HepG2 (cell line): ENCODE data around the gene SLC43A3. TPM values are rescaled to one million over a fixed set of nuclear protein-coding genes. Genes with fewer than 3 reads are reported as not detected.

ENCODE experiments used
- ATAC-seq: fragments of 200-7000 bp; cut with Tn5 transposase; 3 replicates; pipeline ENCODE4 v1.9.1; 2020; ENCODE audit warnings: mild to moderate bottlenecking, moderate library complexity
- BruUV-seq: library from RNA; stranded (reverse); fragments of 400-500 nt; replicated peaks from 2 replicates; lab custom pipeline; 2021; lab: Mats Ljungman, UMichigan
- CTCF ChIA-PET: fragments of 300-600 bp; formaldehyde crosslinking; extraction: SDS; loops from one replicate; lab custom pipeline; 2021; ENCODE audit warnings: low total read pairs, inconsistent platforms, low intra/inter-chr PET ratio; lab: Yijun Ruan, JAX
- POLR2A ChIA-PET: fragments of 350-600 bp; sonication (Branson Sonifier 250); formaldehyde crosslinking; loops from one replicate; lab custom pipeline; 2020; ENCODE audit warnings: antibody characterized with exemption, inconsistent platforms; lab: Yijun Ruan, JAX
- DNase-seq: peaks from one replicate; pipeline ENCODE4 v3.0.0-alpha.2; 2015; ENCODE audit warnings: low spot score
- FAIRE-seq: peaks from 3 replicates; lab custom pipeline; 2011; peaks lifted over from hg19 to GRCh38; lab: Jason Lieb, UNC
- H2AFZ ChIP-seq: one replicate; pipeline ENCODE4 v1.6.1; 2011; ENCODE audit warnings: low read length, inconsistent platforms
- H3K27ac ChIP-seq: fragments of 300-600 bp; 3 replicates; pipeline ENCODE4 v1.8.0; 2011; ENCODE audit warnings: mixed run types, mild to moderate bottlenecking, mixed read lengths, low read length, inconsistent platforms; ENCODE audit not compliant: insufficient read depth; ENCODE audit errors: extremely low read length
- H3K27me3 ChIP-seq, 2 experiments: fragments of 200-600 bp in 1 of 2; 2 replicates in 1 of 2; 3 replicates in 1 of 2; pipeline versions ENCODE4 v1.6.0 to v1.8.0; 2011; ENCODE audit warnings: low read length in 2 of 2, mild to moderate bottlenecking in 2 of 2, moderate library complexity in 2 of 2, inconsistent platforms in 1 of 2; ENCODE audit not compliant: insufficient read depth in 2 of 2, control insufficient read depth in 1 of 2
- H3K36me3 ChIP-seq, 2 experiments: fragments of 200-600 bp in 1 of 2; replicated peaks in 1 of 2; 2 replicates in 1 of 2; 3 replicates in 1 of 2; pipeline versions ENCODE4 v1.5.1 to v1.8.0; 2011; ENCODE audit warnings: low read length in 2 of 2, inconsistent platforms in 1 of 2; ENCODE audit not compliant: insufficient read depth in 2 of 2, control insufficient read depth in 1 of 2
- H3K4me1 ChIP-seq: 2 replicates; pipeline ENCODE4 v1.5.1; 2012; ENCODE audit warnings: low read length, inconsistent platforms; ENCODE audit not compliant: insufficient read depth
- H3K4me2 ChIP-seq: 2 replicates; pipeline ENCODE4 v1.6.0; 2011; ENCODE audit warnings: low read depth, low read length, inconsistent platforms
- H3K4me3 ChIP-seq, 3 experiments: fragments of 200-600 bp in 1 of 3; sonication (generic), shearing (Covaris generic) in 1 of 3; replicated peaks in 1 of 3; 2 replicates each; pipeline ENCODE4 v1.5.1; 2011 to 2016; ENCODE audit warnings: low read length in 3 of 3, inconsistent platforms in 2 of 3, low read depth in 2 of 3, mild to moderate bottlenecking in 2 of 3, control low read depth in 1 of 3, mixed read lengths in 1 of 3; ENCODE audit not compliant: insufficient read depth in 1 of 3
- H3K79me2 ChIP-seq: one replicate; pipeline ENCODE4 v1.6.1; 2011; ENCODE audit warnings: low read length, inconsistent platforms; ENCODE audit not compliant: insufficient read depth
- H3K9ac ChIP-seq: 2 replicates; pipeline ENCODE4 v1.6.0; 2011; ENCODE audit warnings: mild to moderate bottlenecking, low read depth, low read length, inconsistent platforms; ENCODE audit not compliant: insufficient read depth
- H3K9me3 ChIP-seq: 2 replicates; pipeline ENCODE4 v1.5.1; 2012; ENCODE audit warnings: mild to moderate bottlenecking, low read length
- H4K20me1 ChIP-seq: 2 replicates; pipeline ENCODE4 v1.6.0; 2011; ENCODE audit warnings: inconsistent platforms, mild to moderate bottlenecking, low read length, moderate library complexity; ENCODE audit not compliant: insufficient read depth
- DPF2 ChIP-seq: sonication (generic); formaldehyde crosslinking; IDR thresholded peaks from 2 replicates; pipeline ENCODE4 v1.4.0; 2020; ENCODE audit warnings: mild to moderate bottlenecking, low read depth, missing genetic modification reagents, borderline replicate concordance
- ELF1 ChIP-seq: sonication (generic); formaldehyde crosslinking; IDR thresholded peaks from 2 replicates; pipeline ENCODE4 v1.4.0; 2020; ENCODE audit warnings: missing genetic modification reagents
- FOSL2 ChIP-seq: sonication (generic); formaldehyde crosslinking; IDR thresholded peaks from 2 replicates; pipeline ENCODE4 v1.4.0; 2020; ENCODE audit warnings: missing genetic modification reagents
- GABPB1 ChIP-seq: IDR thresholded peaks from 2 replicates; pipeline ENCODE4 v1.6.1; 2016; ENCODE audit warnings: mild to moderate bottlenecking, missing genetic modification reagents, moderate library complexity, missing compliant biosample characterization
- NFKB2 ChIP-seq: sonication (generic); formaldehyde crosslinking; IDR thresholded peaks from 2 replicates; pipeline ENCODE4 v1.4.0; 2020; ENCODE audit warnings: missing genetic modification reagents, borderline replicate concordance
- TCF7L2 ChIP-seq: IDR thresholded peaks from 2 replicates; pipeline ENCODE4 v1.6.1; 2011; ENCODE audit warnings: mild to moderate bottlenecking, low read depth, low read length, moderate library complexity
- ZNF207 ChIP-seq: fragments of 450-650 bp; IDR thresholded peaks from 2 replicates; pipeline ENCODE4 v1.6.1; 2016; ENCODE audit warnings: antibody characterized with exemption, borderline replicate concordance
- ZNF274 ChIP-seq: sonication (generic); formaldehyde crosslinking; IDR thresholded peaks from 2 replicates; pipeline ENCODE4 v1.5.1; 2020; ENCODE audit warnings: mild to moderate bottlenecking, missing genetic modification reagents
- ZNF616 ChIP-seq: sonication (generic); formaldehyde crosslinking; IDR thresholded peaks from 2 replicates; pipeline ENCODE4 v1.5.0; 2020; ENCODE audit warnings: low read depth, mild to moderate bottlenecking, missing genetic modification reagents
- ZNF850 ChIP-seq: sonication (generic); formaldehyde crosslinking; conservative IDR thresholded peaks from 2 replicates; pipeline ENCODE4 v1.9.0; 2021; ENCODE audit warnings: mild to moderate bottlenecking, missing genetic modification reagents
- ZSCAN30 ChIP-seq: sonication (generic); formaldehyde crosslinking; IDR thresholded peaks from 2 replicates; pipeline ENCODE4 v1.5.0; 2020; ENCODE audit warnings: mild to moderate bottlenecking, missing genetic modification reagents
- WGBS: methylation state at CpG from one replicate; pipeline ENCODE4 v1.1.6; 2017; ENCODE audit warnings: low lambda C conversion rate; 5-methylcytosine and 5-hydroxymethylcytosine counted together
- in situ Hi-C: cut with HindIII; loops from 2 replicates; pipeline ENCODE4 v1.10.0; 2017; ENCODE audit warnings: low pct_unique_long_range_greater_than_20kb; ENCODE audit not compliant: extremely low pct_ligation_motif_present
- intact Hi-C: fragments of 100-400 bp; cut with micrococcal nuclease; formaldehyde crosslinking; loops from one replicate; pipeline ENCODE4 v1.10.0; 2022; ENCODE audit not compliant: unreplicated experiment
- polyA plus RNA-seq, 8 experiments: library from polyadenylated mRNA; depleted of rRNA in 3 of 8; stranded (reverse) in 7 of 8; unstranded in 1 of 8; fragments of >200 nt; fragmentation: Illumina TruSeq in 4 of 8; extraction: Trizol in 4 of 8; gene quantifications; 2 replicates each; pipeline versions ENCODE4 v1.2.1 to v1.2.3, GENCODE V29; 2011 to 2016; ENCODE audit warnings: low read depth in 4 of 8, missing spikeins in 1 of 8, mixed read lengths in 1 of 8; ENCODE audit not compliant: insufficient read depth in 1 of 8
- total RNA-seq, 5 experiments: library from RNA; depleted of rRNA; stranded (reverse); fragments of >200 nt; fragmentation: Illumina TruSeq; extraction: Trizol; gene quantifications; 2 replicates each; pipeline ENCODE4 v1.2.3, GENCODE V29; 2016; ENCODE audit warnings: low read depth in 1 of 5
- TF ChIP-seq, protein P1 (sequence below): IDR thresholded peaks from 2 replicates; pipeline ENCODE4 v1.6.1; 2016; ENCODE audit warnings: missing compliant biosample characterization, missing genetic modification reagents, borderline replicate concordance
- TF ChIP-seq, protein P2 (sequence below): sonication (generic); formaldehyde crosslinking; conservative IDR thresholded peaks from 2 replicates; pipeline ENCODE4 v1.4.0; 2020; ENCODE audit warnings: mild to moderate bottlenecking, missing genetic modification reagents, moderate library complexity
- TF ChIP-seq, protein P3 (sequence below): sonication (generic); formaldehyde crosslinking; IDR thresholded peaks from 2 replicates; pipeline ENCODE4 v1.8.1; 2023; ENCODE audit warnings: mild to moderate bottlenecking, missing genetic modification reagents
- TF ChIP-seq, protein P4 (sequence below): IDR thresholded peaks from 2 replicates; pipeline ENCODE4 v1.6.1; 2016

Gene SLC43A3
- total and polyA plus RNA-seq, 2 of the 13 experiments (the other 11 are each of a cell fraction or from before 2014, with no cell fraction given): 2.6 TPM; not detected in 1

DNA sequence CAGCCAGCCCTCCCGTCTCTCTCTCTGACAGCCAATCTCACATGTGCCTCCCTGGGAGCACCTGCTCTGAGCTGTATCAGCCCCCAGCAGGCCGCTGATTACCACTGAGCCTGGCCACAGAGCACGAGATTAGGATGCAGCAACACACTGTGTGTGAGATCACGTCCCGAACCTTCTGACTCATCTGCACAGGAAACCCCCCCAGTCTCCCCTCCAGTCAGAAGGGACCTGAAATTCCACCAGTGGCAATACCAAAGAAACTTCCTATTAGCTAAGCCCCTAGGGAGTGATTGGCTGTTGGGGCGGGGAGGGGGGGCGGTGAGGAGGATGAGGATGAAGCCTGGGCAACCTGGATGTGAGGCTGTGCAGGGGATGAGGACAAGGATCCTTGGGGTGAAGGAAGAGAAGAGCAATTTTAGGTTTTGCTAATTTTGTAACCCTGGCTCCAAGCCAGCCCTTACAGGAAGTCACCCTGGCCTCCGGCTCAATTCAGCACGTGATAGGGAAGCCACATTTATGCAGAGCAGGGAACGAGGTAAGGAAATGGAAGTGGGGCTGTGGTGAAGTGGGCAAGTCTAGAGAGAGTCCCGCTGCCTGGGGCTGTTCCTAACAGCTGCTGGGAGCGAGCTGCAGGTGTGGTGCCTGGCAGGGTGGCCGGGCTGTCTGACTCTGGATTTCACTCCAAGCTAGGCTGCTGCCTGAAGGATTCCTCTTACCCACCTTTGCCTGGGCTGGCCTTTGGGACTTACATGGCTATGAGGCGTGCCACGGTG is 1.9 kb downstream of the SLC43A3 start:
- POLR2A ChIA-PET: no interaction called here
- peak overlapping the region in 1 of 3 experiments; percentile 21; a peak in 1 of 6 replicates for H3K4me3 ChIP-seq
- intact Hi-C loops (no loop called here), in situ Hi-C loops (no loop called here)
- 43% methylated on average over 11 of the region's 15 CpGs for WGBS
- no peak overlapping the region for H3K27ac ChIP-seq
- FAIRE-seq (no peak), ATAC-seq (peak; percentile 77), DNase-seq (peak; percentile 20)
- H4K20me1 ChIP-seq: no peaks in the 10 kb centered on the region
- CTCF ChIA-PET: no interaction called here
- no peaks in the 10 kb centered on the region for H3K9me3 ChIP-seq
- no peak overlapping the region for H3K9ac ChIP-seq
- H3K27me3 ChIP-seq: peaks cover 2% of the 10 kb centered on the region in 2 experiments; a peak in 2 of 5 replicates
- peaks cover 45% of the 10 kb centered on the region for H3K4me1 ChIP-seq
- H2AFZ ChIP-seq: no peak overlapping the region
- H3K36me3 ChIP-seq: no peaks in the 10 kb centered on the region
- H3K79me2 ChIP-seq: no peaks in the 10 kb centered on the region
- BruUV-seq: no TSS peak
- H3K4me2 ChIP-seq: peak overlapping the region; percentile 24; the same call in 1 of the 2 replicates
- TF ChIP-seq TCF7L2: no peak
- TF ChIP-seq FOSL2: peak; percentile 61
- TF ChIP-seq DPF2 (CRISPR knock-in tag): no peak
- TF ChIP-seq ZNF207: no peak
- no peak for TF ChIP-seq ZNF616 (CRISPR knock-in tag)
- TF ChIP-seq, protein P1, sequence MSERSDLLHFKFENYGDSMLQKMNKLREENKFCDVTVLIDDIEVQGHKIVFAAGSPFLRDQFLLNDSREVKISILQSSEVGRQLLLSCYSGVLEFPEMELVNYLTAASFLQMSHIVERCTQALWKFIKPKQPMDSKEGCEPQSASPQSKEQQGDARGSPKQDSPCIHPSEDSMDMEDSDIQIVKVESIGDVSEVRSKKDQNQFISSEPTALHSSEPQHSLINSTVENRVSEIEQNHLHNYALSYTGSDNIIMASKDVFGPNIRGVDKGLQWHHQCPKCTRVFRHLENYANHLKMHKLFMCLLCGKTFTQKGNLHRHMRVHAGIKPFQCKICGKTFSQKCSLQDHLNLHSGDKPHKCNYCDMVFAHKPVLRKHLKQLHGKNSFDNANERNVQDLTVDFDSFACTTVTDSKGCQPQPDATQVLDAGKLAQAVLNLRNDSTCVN (CRISPR knock-in tag): no peak
- no peak for TF ChIP-seq ZNF274 (CRISPR knock-in tag)
- TF ChIP-seq, protein P2, sequence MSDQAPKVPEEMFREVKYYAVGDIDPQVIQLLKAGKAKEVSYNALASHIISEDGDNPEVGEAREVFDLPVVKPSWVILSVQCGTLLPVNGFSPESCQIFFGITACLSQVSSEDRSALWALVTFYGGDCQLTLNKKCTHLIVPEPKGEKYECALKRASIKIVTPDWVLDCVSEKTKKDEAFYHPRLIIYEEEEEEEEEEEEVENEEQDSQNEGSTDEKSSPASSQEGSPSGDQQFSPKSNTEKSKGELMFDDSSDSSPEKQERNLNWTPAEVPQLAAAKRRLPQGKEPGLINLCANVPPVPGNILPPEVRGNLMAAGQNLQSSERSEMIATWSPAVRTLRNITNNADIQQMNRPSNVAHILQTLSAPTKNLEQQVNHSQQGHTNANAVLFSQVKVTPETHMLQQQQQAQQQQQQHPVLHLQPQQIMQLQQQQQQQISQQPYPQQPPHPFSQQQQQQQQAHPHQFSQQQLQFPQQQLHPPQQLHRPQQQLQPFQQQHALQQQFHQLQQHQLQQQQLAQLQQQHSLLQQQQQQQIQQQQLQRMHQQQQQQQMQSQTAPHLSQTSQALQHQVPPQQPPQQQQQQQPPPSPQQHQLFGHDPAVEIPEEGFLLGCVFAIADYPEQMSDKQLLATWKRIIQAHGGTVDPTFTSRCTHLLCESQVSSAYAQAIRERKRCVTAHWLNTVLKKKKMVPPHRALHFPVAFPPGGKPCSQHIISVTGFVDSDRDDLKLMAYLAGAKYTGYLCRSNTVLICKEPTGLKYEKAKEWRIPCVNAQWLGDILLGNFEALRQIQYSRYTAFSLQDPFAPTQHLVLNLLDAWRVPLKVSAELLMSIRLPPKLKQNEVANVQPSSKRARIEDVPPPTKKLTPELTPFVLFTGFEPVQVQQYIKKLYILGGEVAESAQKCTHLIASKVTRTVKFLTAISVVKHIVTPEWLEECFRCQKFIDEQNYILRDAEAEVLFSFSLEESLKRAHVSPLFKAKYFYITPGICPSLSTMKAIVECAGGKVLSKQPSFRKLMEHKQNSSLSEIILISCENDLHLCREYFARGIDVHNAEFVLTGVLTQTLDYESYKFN (CRISPR knock-in tag): peak; percentile 39; the same call in 1 of the 2 replicates
- TF ChIP-seq, protein P3, sequence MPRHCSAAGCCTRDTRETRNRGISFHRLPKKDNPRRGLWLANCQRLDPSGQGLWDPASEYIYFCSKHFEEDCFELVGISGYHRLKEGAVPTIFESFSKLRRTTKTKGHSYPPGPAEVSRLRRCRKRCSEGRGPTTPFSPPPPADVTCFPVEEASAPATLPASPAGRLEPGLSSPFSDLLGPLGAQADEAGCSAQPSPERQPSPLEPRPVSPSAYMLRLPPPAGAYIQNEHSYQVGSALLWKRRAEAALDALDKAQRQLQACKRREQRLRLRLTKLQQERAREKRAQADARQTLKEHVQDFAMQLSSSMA (CRISPR knock-in tag): no peak
- no peak for TF ChIP-seq ZNF850
- 0 out of 2 replicates have a peak, but pooled peaks have one; percentile 15 for TF ChIP-seq GABPB1 (CRISPR knock-in tag)
- TF ChIP-seq ZSCAN30 (CRISPR knock-in tag): no peak
- no peak for TF ChIP-seq ELF1 (CRISPR knock-in tag)
- TF ChIP-seq, protein P4, sequence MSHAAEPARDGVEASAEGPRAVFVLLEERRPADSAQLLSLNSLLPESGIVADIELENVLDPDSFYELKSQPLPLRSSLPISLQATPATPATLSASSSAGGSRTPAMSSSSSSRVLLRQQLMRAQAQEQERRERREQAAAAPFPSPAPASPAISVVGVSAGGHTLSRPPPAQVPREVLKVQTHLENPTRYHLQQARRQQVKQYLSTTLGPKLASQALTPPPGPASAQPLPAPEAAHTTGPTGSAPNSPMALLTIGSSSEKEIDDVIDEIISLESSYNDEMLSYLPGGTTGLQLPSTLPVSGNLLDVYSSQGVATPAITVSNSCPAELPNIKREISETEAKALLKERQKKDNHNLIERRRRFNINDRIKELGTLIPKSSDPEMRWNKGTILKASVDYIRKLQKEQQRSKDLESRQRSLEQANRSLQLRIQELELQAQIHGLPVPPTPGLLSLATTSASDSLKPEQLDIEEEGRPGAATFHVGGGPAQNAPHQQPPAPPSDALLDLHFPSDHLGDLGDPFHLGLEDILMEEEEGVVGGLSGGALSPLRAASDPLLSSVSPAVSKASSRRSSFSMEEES (CRISPR knock-in tag): peak; percentile 76
- no peak for TF ChIP-seq NFKB2
